Keratinocyte (primary cell): ENCODE measurements around the gene CUEDC1. TPM values are rescaled to one million over a fixed set of nuclear protein-coding genes. Genes with fewer than 3 reads are reported as not detected.

Source experiments
- DNase-seq: peaks from one replicate; pipeline ENCODE4 v3.0.0-alpha.2; 2011; ENCODE audit warnings: low read depth, missing footprints, low spot score
- FAIRE-seq: peaks from 2 replicates; lab custom pipeline; 2011; peaks lifted over from hg19 to GRCh38; lab: Jason Lieb, UNC
- H2AFZ ChIP-seq: 2 replicates; pipeline ENCODE4 v1.6.0; 2012; ENCODE audit warnings: low read length, control low read depth, inconsistent platforms; ENCODE audit not compliant: control insufficient read depth
- H3K27ac ChIP-seq: 2 replicates; pipeline ENCODE4 v1.5.1; 2011; ENCODE audit warnings: low read length; ENCODE audit not compliant: control insufficient read depth, insufficient read depth
- H3K27me3 ChIP-seq: 3 replicates; pipeline ENCODE4 v1.6.0; 2011; ENCODE audit warnings: low read length; ENCODE audit not compliant: control insufficient read depth, insufficient read depth; ENCODE audit errors: extremely low read depth
- H3K36me3 ChIP-seq, 2 experiments: 2 replicates in 1 of 2; 3 replicates in 1 of 2; pipeline ENCODE4 v1.5.1; 2011; ENCODE audit warnings: low read length in 2 of 2, mild to moderate bottlenecking in 1 of 2; ENCODE audit not compliant: control insufficient read depth in 2 of 2, insufficient read depth in 2 of 2; ENCODE audit errors: extremely low read depth in 1 of 2
- H3K4me1 ChIP-seq: 3 replicates; pipeline ENCODE4 v1.5.1; 2011; ENCODE audit warnings: low read length; ENCODE audit not compliant: control insufficient read depth, insufficient read depth; ENCODE audit errors: extremely low read depth
- H3K4me2 ChIP-seq: 3 replicates; pipeline ENCODE4 v1.6.0; 2011; ENCODE audit warnings: low read depth, low read length; ENCODE audit not compliant: control insufficient read depth, insufficient read depth; ENCODE audit errors: extremely low read depth
- H3K4me3 ChIP-seq, 3 experiments: fragments of 200-600 bp in 1 of 3; sonication (generic) in 1 of 3; 2 replicates in 2 of 3; 3 replicates in 1 of 3; pipeline ENCODE4 v1.5.1; 2011 to 2016; ENCODE audit warnings: low read length in 3 of 3, mild to moderate bottlenecking in 3 of 3, control low read depth in 2 of 3, inconsistent platforms in 1 of 3, low read depth in 1 of 3, mixed read lengths in 1 of 3, mixed run types in 1 of 3, moderate library complexity in 1 of 3; ENCODE audit not compliant: control insufficient read depth in 2 of 3, insufficient read depth in 2 of 3; ENCODE audit errors: extremely low read depth in 1 of 3
- H3K79me2 ChIP-seq: 2 replicates; pipeline ENCODE4 v1.6.0; 2012; ENCODE audit warnings: low read length; ENCODE audit not compliant: control insufficient read depth, insufficient read depth
- H3K9ac ChIP-seq: 3 replicates; pipeline ENCODE4 v1.6.0; 2011; ENCODE audit warnings: low read length; ENCODE audit not compliant: control insufficient read depth, insufficient read depth; ENCODE audit errors: extremely low read depth
- H3K9me1 ChIP-seq: 3 replicates; pipeline ENCODE4 v1.6.0; 2011; ENCODE audit warnings: low read length; ENCODE audit not compliant: control insufficient read depth, insufficient read depth; ENCODE audit errors: extremely low read depth
- H3K9me3 ChIP-seq: 2 replicates; pipeline ENCODE4 v1.5.1; 2012; ENCODE audit warnings: low read depth, low read length; ENCODE audit not compliant: control insufficient read depth
- H4K20me1 ChIP-seq: 3 replicates; pipeline ENCODE4 v1.6.0; 2011; ENCODE audit warnings: low read length; ENCODE audit not compliant: control insufficient read depth, insufficient read depth; ENCODE audit errors: extremely low read depth
- CTCF ChIP-seq, 3 experiments: IDR thresholded peaks in 1 of 3; conservative IDR thresholded peaks in 1 of 3; optimal IDR thresholded peaks in 1 of 3; 2 replicates in 2 of 3; 3 replicates in 1 of 3; pipeline versions ENCODE3 to v1.5.1; 2011; ENCODE audit warnings: low read length in 3 of 3, mild to moderate bottlenecking in 3 of 3, moderate library complexity in 2 of 3, control low read depth in 1 of 3, inconsistent platforms in 1 of 3; ENCODE audit not compliant: insufficient read depth in 2 of 3; ENCODE audit errors: extremely low read depth in 1 of 3
- EZH2 ChIP-seq: IDR thresholded peaks from one replicate; pipeline ENCODE4 v1.6.1; 2012; ENCODE audit warnings: inconsistent platforms, mild to moderate bottlenecking, low read length, moderate library complexity
- dilution Hi-C: fragments of 300-500 bp; cut with MboI; formaldehyde crosslinking; loops from one replicate; pipeline ENCODE4 v1.7.0; 2020; ENCODE audit warnings: low sequenced_read_pairs; ENCODE audit not compliant: extremely low pct_ligation_motif_present
- polyA plus RNA-seq, 5 experiments: library from polyadenylated mRNA; depleted of rRNA in 3 of 5; stranded (reverse) in 3 of 5; stranded (forward) in 1 of 5; unstranded in 1 of 5; fragments of >200 nt; gene quantifications; 1 replicate in 1 of 5; 2 replicates in 3 of 5; 3 replicates in 1 of 5; pipeline versions ENCODE4 v1.2.1 to v1.2.3, GENCODE V29; 2011 to 2012; ENCODE audit warnings: missing spikeins in 2 of 5, low read depth in 1 of 5, low replicate concordance in 1 of 5

CUEDC1 gene
- polyA plus RNA-seq, 1 donor (not counting 4 experiments of a cell fraction or from before 2014, with no cell fraction given), result 12.9 TPM

- Histone ChIP-seq H4K20me1 (no peaks in the 10 kb centered on the region), H3K27ac (peak overlapping the region; percentile 1), H2AFZ (no peak overlapping the region), H3K4me2 (no peak overlapping the region), H3K9me3 (no peaks in the 10 kb centered on the region), H3K27me3 (no peaks in the 10 kb centered on the region), H3K79me2 (no peaks in the 10 kb centered on the region), H3K36me3 (peaks cover 13 to 18% of the 10 kb centered on the region in 2 experiments), H3K9me1 (peaks cover 2% of the 10 kb centered on the region), H3K4me1 (peaks cover 72% of the 10 kb centered on the region), H3K9ac (no peak overlapping the region), H3K4me3 (no peak overlapping the region)
- TF ChIP-seq EZH2, result no peak
- dilution Hi-C loops, result no loop called here
- FAIRE-seq, result peak; percentile 46
- no peak for DNase-seq
Measured at GRCh38 chr17:57873261-57874057, 81.8 kb downstream of the CUEDC1 start.

DNA sequence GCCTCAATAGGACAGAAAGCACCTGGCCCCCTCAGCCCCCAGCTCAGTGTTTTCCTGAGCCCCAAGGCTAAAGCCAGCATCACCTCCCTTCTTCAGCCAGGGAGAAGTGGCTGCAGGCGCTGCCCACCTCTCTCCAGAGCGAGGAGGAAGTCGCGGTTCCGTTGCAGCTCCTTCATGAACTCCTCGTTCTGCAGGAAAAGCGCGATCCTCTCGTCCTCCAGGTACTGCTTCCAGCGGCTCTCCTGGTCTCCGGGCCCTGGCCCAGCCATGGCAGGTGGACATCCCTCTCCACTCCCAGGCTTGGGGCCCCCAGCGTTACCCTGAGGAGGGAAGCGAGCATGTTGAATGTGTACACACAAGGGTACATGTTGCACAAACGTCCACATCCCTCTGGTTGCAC lies 82.7 kb downstream of the CUEDC1 start:
- Histone ChIP-seq H3K4me3 (no peak overlapping the region), H3K79me2 (no peaks in the 10 kb centered on the region), H4K20me1 (no peaks in the 10 kb centered on the region), H3K9me3 (no peaks in the 10 kb centered on the region), H3K27me3 (no peaks in the 10 kb centered on the region), H3K27ac (no peak overlapping the region), H3K4me2 (no peak overlapping the region), H3K36me3 (peaks cover 13 to 16% of the 10 kb centered on the region in 2 experiments), H3K4me1 (peaks cover 75% of the 10 kb centered on the region), H3K9ac (no peak overlapping the region), H3K9me1 (peaks cover 2% of the 10 kb centered on the region), H2AFZ (no peak overlapping the region)
- dilution Hi-C loops, result no loop called here
- DNase-seq, result no peak
- FAIRE-seq, result no peak
- TF ChIP-seq CTCF (optimal IDR thresholded peaks at IDR 0.05 in 1 of 3, IDR thresholded peaks at IDR 0.05 in 1 of 3, conservative IDR thresholded peaks at IDR 0.05 in 1 of 3; ENCODE audit: extremely low read depth in 1 of 3, insufficient read depth in 2 of 3, low read length in 3 of 3), result no peak
- no peak for TF ChIP-seq EZH2
